Testis (tissue), 3 donors: ENCODE data around the gene CDK11B. TPM values are rescaled to one million over a fixed set of nuclear protein-coding genes. Genes with fewer than 3 reads are reported as not detected.
"Not testable (repeated sequence)": the region's sequence is repeated elsewhere in the genome, so short reads cannot be mapped to it uniquely, and the experiment has no call there.

Experiments
- DNase-seq: peaks from one replicate; pipeline ENCODE4 v3.0.0-alpha.2; 2019
- H3K27ac ChIP-seq, 2 donors: fragments of 200-600 bp; sonication (generic); one replicate each; pipeline ENCODE4 v1.5.1; 2019
- H3K27me3 ChIP-seq: fragments of 200-600 bp; sonication (generic); one replicate; pipeline ENCODE4 v1.5.1; 2019
- H3K36me3 ChIP-seq: fragments of 200-600 bp; sonication (generic); one replicate; pipeline ENCODE4 v1.5.1; 2017; ENCODE audit warnings: low read depth; ENCODE audit errors: missing control alignments
- H3K4me1 ChIP-seq: fragments of 200-600 bp; sonication (generic); one replicate; pipeline ENCODE4 v1.5.1; 2019
- H3K4me3 ChIP-seq, 2 donors: fragments of 200-600 bp; sonication (generic); one replicate each; pipeline ENCODE4 v1.5.1; 2017 to 2019
- H3K9me3 ChIP-seq: fragments of 200-600 bp; sonication (generic); one replicate; pipeline ENCODE4 v1.5.1; 2017
- WGBS, 2 donors: methylation state at CpG; one replicate each; pipeline ENCODE4 v1.1.5; 2018; 5-methylcytosine and 5-hydroxymethylcytosine counted together
- intact Hi-C: fragments of 100-400 bp; cut with DNase I; formaldehyde crosslinking; loops from one replicate; pipeline ENCODE4 v1.15.1; 2023; ENCODE audit warnings: low total_unique reads
- polyA plus RNA-seq: library from polyadenylated mRNA; stranded (reverse); fragments of 350-450 nt; fragmentation: Illumina TruSeq; extraction: RNeasy Lipid Tissue Mini Kit (QIAGEN cat#74804); gene quantifications from one replicate; pipeline ENCODE4 v1.2.3, GENCODE V29; 2014; ENCODE audit warnings: low read depth, low replicate concordance; ENCODE audit not compliant: insufficient read depth
- total RNA-seq, 2 donors: library from RNA; depleted of rRNA; stranded (reverse); fragments of >200 nt; gene quantifications; one replicate each; pipeline ENCODE4 v1.2.3, GENCODE V29; 2016

Gene CDK11B
- total and polyA plus RNA-seq, 3 donors from 2014 or later, result 48.1 to 57.7 (median 56.0) TPM

- H3K27ac ChIP-seq, H3K36me3 ChIP-seq, H3K4me1 ChIP-seq, intact Hi-C loops, H3K27me3 ChIP-seq, DNase-seq, H3K9me3 ChIP-seq, H3K4me3 ChIP-seq: not testable (repeated sequence)
- 80 to 82% methylated on average over 4 to 5 of the region's 5 CpGs for WGBS, 2 donors
Measured at GRCh38 chr1:1646326-1646725, 12.5 kb downstream of the CDK11B start.

GRCh38 chr1:1640711-1641461, 17.9 kb downstream of the CDK11B start:
- intact Hi-C loops, H3K36me3 ChIP-seq, DNase-seq, H3K4me3 ChIP-seq, H3K9me3 ChIP-seq, H3K27ac ChIP-seq, H3K4me1 ChIP-seq, H3K27me3 ChIP-seq: not testable (repeated sequence)
- 93 to 95% methylated on average over 13 to 21 of the region's 38 CpGs for WGBS, 2 donors

GRCh38 chr1:1640081-1640480, 18.7 kb downstream of the CDK11B start:
- H3K27me3 ChIP-seq, H3K36me3 ChIP-seq, H3K9me3 ChIP-seq, H3K4me1 ChIP-seq, H3K4me3 ChIP-seq, intact Hi-C loops, H3K27ac ChIP-seq, DNase-seq: not testable (repeated sequence)
- WGBS, 2 donors, result 94% methylated on average over 8 of the region's 25 CpGs; no CpG with 5 or more reads in 1 of the 2 donors

GRCh38 chr1:1639368-1639767, 19.4 kb downstream of the CDK11B start:
- DNase-seq, H3K36me3 ChIP-seq, H3K9me3 ChIP-seq, H3K27me3 ChIP-seq, H3K4me1 ChIP-seq, H3K27ac ChIP-seq, intact Hi-C loops, H3K4me3 ChIP-seq: not testable (repeated sequence)
- 93 to 94% methylated on average over 10 to 16 of the region's 16 CpGs for WGBS, 2 donors

GRCh38 chr1:1638528-1638927, 20.3 kb downstream of the CDK11B start:
- H3K27me3 ChIP-seq, H3K4me3 ChIP-seq, H3K9me3 ChIP-seq, H3K4me1 ChIP-seq, H3K27ac ChIP-seq, H3K36me3 ChIP-seq, DNase-seq, intact Hi-C loops: not testable (repeated sequence)
- WGBS, 2 donors, result 88 to 93% methylated on average over 1 to 11 of the region's 13 CpGs

GRCh38 chr1:1637479-1637875, 21.3 kb downstream of the CDK11B start:
- H3K9me3 ChIP-seq, H3K27me3 ChIP-seq, intact Hi-C loops, H3K27ac ChIP-seq, H3K36me3 ChIP-seq, DNase-seq, H3K4me3 ChIP-seq, H3K4me1 ChIP-seq: not testable (repeated sequence)
- 85 to 89% methylated on average over 7 to 12 of the region's 14 CpGs for WGBS, 2 donors

GRCh38 chr1:1636621-1637478, 22.0 kb downstream of the CDK11B start:
- H3K27me3 ChIP-seq, DNase-seq, H3K4me3 ChIP-seq, H3K4me1 ChIP-seq, H3K27ac ChIP-seq, intact Hi-C loops, H3K9me3 ChIP-seq, H3K36me3 ChIP-seq: not testable (repeated sequence)
- 83 to 90% methylated on average over 8 to 36 of the region's 37 CpGs for WGBS, 2 donors

GRCh38 chr1:1634613-1635012, 24.2 kb downstream of the CDK11B start:
- intact Hi-C loops, H3K27ac ChIP-seq, H3K4me1 ChIP-seq, H3K36me3 ChIP-seq, H3K9me3 ChIP-seq, DNase-seq, H3K4me3 ChIP-seq, H3K27me3 ChIP-seq: not testable (repeated sequence)
- WGBS, 2 donors, result 90% methylated on average over 8 of the region's 13 CpGs; no CpG with 5 or more reads in 1 of the 2 donors

- intact Hi-C loops, H3K4me3 ChIP-seq, H3K36me3 ChIP-seq, H3K9me3 ChIP-seq, DNase-seq, H3K4me1 ChIP-seq, H3K27ac ChIP-seq, H3K27me3 ChIP-seq: not testable (repeated sequence)
- no CpG with 5 or more reads among the region's 35 CpGs for WGBS, 2 donors
Measured at GRCh38 chr1:1633409-1633808, 25.4 kb downstream of the CDK11B start.
